NT2/D1 (cell line): Measurements from ENCODE around the gene RASSF6.

ENCODE experiments used
- SUZ12 ChIP-seq: IDR thresholded peaks from 2 replicates; pipeline ENCODE4 v1.6.1; 2011; ENCODE audit not compliant: insufficient read length, insufficient read depth; ENCODE audit errors: extremely low read depth
- YY1 ChIP-seq: IDR thresholded peaks from 2 replicates; pipeline ENCODE4 v1.6.1; 2011; ENCODE audit not compliant: insufficient read length, insufficient read depth
- ZNF274 ChIP-seq: IDR thresholded peaks from 2 replicates; pipeline ENCODE4 v1.6.1; 2011; ENCODE audit warnings: mild to moderate bottlenecking, low read depth, low read length

DNA sequence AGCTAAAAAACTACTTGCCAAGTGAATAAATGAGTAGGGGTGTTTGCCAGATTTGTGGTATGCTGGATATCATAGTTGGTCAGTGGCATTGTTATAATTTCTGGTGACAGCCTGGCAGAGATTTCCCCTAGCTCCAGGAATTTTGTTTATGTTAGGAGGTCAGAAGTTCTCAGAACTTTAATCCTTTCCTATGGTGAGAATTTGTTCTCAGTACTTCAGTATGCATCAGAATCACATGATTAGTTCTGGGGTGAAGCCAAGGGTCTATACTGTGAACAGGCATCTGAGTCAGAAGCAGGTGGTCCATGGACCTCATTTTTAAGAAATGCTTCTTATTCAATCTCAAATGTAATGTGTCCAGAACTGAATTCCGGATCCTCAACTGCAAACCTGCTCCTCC is 10.5 kb downstream of the RASSF6 start:
- no peak for TF ChIP-seq ZNF274
- TF ChIP-seq YY1: no peak
- no peak for TF ChIP-seq SUZ12
